Measurements from ENCODE around the gene MYO18A. TPM values are rescaled to one million over a fixed set of nuclear protein-coding genes. Genes with fewer than 3 reads are reported as not detected.

The MYO18A gene
- total RNA-seq, 1 donor from 2014 or later: 48.2 TPM

DNA sequence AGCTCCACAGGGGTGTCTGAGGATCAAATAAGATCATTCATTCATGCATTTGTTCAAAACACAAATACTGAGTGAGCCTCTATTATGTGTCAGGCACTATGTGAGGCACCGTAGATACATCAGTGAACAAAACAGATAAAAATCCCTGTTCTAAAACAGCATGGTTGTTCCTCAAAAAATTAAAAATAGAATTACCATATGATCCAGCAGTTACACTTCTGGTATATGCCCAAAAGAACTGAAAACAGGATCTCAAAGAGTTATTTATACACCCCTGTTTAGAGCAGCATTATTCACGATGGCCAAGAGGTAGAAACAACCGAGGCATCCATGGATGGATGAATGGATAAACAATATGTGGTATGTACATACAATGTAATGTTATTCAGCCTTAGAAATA, 121.8 kb downstream of the MYO18A start:
- no peak overlapping the region for H3K4me3 Mint-ChIP-seq
- DNase-seq (ENCODE audit: low read depth, low spot score): no peak
- no peaks in the 10 kb centered on the region for H3K36me3 Mint-ChIP-seq (ENCODE audit: low read depth)
- TF ChIP-seq, protein P1, sequence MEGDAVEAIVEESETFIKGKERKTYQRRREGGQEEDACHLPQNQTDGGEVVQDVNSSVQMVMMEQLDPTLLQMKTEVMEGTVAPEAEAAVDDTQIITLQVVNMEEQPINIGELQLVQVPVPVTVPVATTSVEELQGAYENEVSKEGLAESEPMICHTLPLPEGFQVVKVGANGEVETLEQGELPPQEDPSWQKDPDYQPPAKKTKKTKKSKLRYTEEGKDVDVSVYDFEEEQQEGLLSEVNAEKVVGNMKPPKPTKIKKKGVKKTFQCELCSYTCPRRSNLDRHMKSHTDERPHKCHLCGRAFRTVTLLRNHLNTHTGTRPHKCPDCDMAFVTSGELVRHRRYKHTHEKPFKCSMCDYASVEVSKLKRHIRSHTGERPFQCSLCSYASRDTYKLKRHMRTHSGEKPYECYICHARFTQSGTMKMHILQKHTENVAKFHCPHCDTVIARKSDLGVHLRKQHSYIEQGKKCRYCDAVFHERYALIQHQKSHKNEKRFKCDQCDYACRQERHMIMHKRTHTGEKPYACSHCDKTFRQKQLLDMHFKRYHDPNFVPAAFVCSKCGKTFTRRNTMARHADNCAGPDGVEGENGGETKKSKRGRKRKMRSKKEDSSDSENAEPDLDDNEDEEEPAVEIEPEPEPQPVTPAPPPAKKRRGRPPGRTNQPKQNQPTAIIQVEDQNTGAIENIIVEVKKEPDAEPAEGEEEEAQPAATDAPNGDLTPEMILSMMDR (conservative IDR thresholded peaks at IDR 0.05): no peak
- peaks cover 40% of the 10 kb centered on the region for H3K4me1 Mint-ChIP-seq
- no peaks in the 10 kb centered on the region for H3K27me3 Mint-ChIP-seq (ENCODE audit: low read depth)
- no peaks in the 10 kb centered on the region for H3K9me3 Mint-ChIP-seq
- H3K27ac Mint-ChIP-seq (ENCODE audit: unreplicated experiment): no peak overlapping the region

DNA sequence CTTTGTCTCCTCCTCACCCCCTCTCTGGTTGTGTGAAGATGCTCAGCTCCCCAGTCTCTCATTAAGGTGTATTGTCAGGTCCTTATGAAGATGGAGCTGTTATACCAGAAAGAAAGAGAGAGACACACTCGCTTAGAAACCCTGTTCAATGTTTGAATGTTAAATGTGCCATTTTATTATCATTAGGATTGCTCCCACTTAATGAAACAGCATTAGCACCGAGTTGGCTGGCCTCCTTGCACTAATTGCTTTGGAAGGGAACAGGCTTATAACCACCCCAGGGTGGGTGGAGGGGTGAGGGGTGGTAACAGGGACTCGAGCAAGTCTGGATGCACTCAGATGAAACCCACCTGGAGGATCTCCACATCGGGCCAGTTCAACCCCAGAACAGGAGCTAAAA, 122.8 kb downstream of the MYO18A start:
- Mint-ChIP-seq H3K4me1 (peaks cover 40% of the 10 kb centered on the region), H3K36me3 (ENCODE audit: low read depth) (no peaks in the 10 kb centered on the region), H3K27ac (ENCODE audit: unreplicated experiment) (no peak overlapping the region), H3K27me3 (ENCODE audit: low read depth) (no peaks in the 10 kb centered on the region), H3K4me3 (no peak overlapping the region), H3K9me3 (no peaks in the 10 kb centered on the region)
- DNase-seq (ENCODE audit: low read depth, low spot score): no peak
- TF ChIP-seq, protein P1 (conservative IDR thresholded peaks at IDR 0.05): no peak

DNA sequence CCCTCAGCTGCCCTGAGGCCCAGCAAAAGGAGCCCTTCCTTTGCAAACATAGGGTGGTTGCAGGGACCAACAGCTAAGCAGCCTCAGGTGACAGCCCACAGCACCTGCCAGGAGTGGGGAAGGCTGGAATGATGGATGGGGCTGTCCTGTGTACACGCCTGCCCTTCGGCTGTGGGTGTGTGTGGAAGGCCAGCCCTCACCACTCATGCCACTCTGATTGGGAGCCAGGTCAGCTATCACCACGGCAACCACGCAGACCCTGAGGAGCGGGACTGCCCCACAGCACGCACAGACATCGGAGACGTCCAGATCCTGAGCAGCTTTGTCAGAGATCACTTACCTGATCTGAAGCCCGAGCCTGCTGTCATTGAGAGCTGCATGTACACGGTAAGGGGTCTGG, 125.4 kb downstream of the MYO18A start:
- H3K4me3 Mint-ChIP-seq: no peak overlapping the region
- H3K36me3 Mint-ChIP-seq (ENCODE audit: low read depth): no peaks in the 10 kb centered on the region
- H3K27me3 Mint-ChIP-seq (ENCODE audit: low read depth): no peaks in the 10 kb centered on the region
- H3K27ac Mint-ChIP-seq (ENCODE audit: unreplicated experiment): no peak overlapping the region
- DNase-seq (ENCODE audit: low read depth, low spot score): peak; percentile 17
- H3K4me1 Mint-ChIP-seq: peaks cover 33% of the 10 kb centered on the region
- H3K9me3 Mint-ChIP-seq: no peaks in the 10 kb centered on the region
- TF ChIP-seq, protein P1 (conservative IDR thresholded peaks at IDR 0.05): no peak

DNA sequence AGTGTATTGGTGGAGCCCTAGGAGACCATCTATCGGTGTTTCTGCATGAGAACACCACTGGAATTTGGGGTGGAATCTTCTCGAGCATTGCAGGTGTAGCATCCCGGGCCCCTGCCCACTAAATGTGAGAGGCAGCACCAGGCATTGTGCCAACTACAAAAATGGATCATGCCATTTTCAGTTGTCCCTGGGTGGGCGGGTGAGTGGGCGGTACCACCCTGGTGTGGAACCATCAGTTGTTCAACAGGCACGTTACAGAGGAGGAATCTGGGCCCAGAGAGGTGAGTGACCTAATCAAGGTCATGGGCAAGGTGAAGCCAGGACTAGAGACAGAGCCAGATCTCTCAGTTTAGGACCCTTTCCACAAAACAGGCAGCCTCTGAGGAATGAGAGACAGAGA, 128.5 kb downstream of the MYO18A start:
- TF ChIP-seq, protein P1 (conservative IDR thresholded peaks at IDR 0.05): no peak

DNA sequence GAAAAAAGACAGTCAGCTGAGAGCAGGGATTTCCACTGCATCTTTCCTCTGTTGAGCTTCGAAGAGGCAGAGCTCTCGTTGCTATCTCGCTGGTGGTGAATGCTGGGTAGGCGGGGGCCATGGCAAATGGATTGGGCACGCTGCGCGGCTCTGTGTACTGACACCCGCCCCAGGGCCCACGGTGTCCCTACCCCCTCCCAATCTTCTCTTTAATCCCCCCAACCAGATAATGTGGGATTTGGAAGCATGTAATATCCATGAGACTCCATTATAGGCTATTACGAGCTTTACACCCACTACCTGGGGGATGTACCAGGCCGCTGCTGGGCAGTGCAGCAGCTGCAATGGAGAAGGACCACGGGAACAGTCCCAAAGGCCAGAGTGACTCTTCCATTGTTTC, 129.0 kb downstream of the MYO18A start:
- no peaks in the 10 kb centered on the region for H3K9me3 Mint-ChIP-seq
- TF ChIP-seq, protein P1 (conservative IDR thresholded peaks at IDR 0.05): no peak
- no peaks in the 10 kb centered on the region for H3K36me3 Mint-ChIP-seq (ENCODE audit: low read depth)
- no peak for DNase-seq (ENCODE audit: low read depth, low spot score)
- H3K4me1 Mint-ChIP-seq: peaks cover 62% of the 10 kb centered on the region
- no peak overlapping the region for H3K4me3 Mint-ChIP-seq
- H3K27ac Mint-ChIP-seq (ENCODE audit: unreplicated experiment): no peak overlapping the region
- no peaks in the 10 kb centered on the region for H3K27me3 Mint-ChIP-seq (ENCODE audit: low read depth)

More for the DNA sequence above, 128.5 kb downstream of the MYO18A start:
- Mint-ChIP-seq H3K36me3 (ENCODE audit: low read depth) (no peaks in the 10 kb centered on the region), H3K27me3 (ENCODE audit: low read depth) (no peaks in the 10 kb centered on the region), H3K4me3 (no peak overlapping the region), H3K27ac (ENCODE audit: unreplicated experiment) (no peak overlapping the region), H3K9me3 (no peaks in the 10 kb centered on the region), H3K4me1 (peaks cover 57% of the 10 kb centered on the region)
- no peak for DNase-seq (ENCODE audit: low read depth, low spot score)

DNA sequence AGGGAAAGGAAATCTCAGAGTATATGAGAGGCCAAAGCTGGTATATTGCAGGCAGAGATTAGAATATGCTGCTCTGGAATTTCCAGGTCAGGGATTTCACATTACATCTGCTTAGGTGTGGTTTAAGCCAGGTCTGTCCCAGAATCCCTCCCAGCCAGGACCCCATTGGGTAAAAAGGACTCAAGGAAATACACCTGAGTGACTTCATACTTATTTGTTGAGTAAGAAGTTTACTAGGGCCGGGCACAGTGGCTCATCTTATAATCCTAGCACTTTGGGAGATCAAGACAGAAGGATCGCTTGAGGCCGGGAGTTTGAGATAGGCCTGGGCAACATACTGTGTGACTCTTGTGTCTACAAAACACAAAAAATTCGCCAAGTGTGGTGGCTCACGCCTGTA, 130.0 kb downstream of the MYO18A start:
- Mint-ChIP-seq H3K36me3 (ENCODE audit: low read depth) (no peaks in the 10 kb centered on the region), H3K4me1 (peaks cover 66% of the 10 kb centered on the region), H3K4me3 (no peak overlapping the region), H3K27ac (ENCODE audit: unreplicated experiment) (no peak overlapping the region), H3K27me3 (ENCODE audit: low read depth) (no peaks in the 10 kb centered on the region), H3K9me3 (no peaks in the 10 kb centered on the region)
- TF ChIP-seq, protein P1 (conservative IDR thresholded peaks at IDR 0.05): no peak
- no peak for DNase-seq (ENCODE audit: low read depth, low spot score)
